ENCODE results near the gene BCL11A. TPM values are rescaled to one million over a fixed set of nuclear protein-coding genes. Genes with fewer than 3 reads are reported as not detected.

Gene BCL11A
- total RNA-seq, 1 donor from 2014 or later: 27.1 TPM

DNA sequence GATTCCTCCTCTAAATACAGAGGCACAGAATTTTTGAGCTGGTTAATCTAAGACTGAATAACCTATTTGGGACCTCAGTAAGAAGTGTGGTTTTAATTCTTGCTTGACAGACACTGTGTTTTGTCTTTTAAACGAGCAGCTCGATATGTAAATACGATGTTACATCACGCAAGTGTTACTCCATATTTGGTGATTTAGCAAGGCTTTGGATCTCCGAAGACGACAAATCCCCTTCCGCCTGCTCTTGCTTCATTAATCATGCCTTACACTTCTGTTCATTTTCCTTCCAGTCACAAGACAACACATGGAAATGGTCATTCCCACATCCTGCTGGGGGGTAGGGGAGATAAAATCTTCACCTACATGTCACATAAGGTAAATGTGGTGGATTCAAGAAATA lies 9.4 kb downstream of the BCL11A start:
- no peaks in the 10 kb centered on the region for H3K9me3 ChIP-seq (replicated peaks)
- intact Hi-C loops (cut with micrococcal nuclease): no loop called here
- TF ChIP-seq, protein P1, sequence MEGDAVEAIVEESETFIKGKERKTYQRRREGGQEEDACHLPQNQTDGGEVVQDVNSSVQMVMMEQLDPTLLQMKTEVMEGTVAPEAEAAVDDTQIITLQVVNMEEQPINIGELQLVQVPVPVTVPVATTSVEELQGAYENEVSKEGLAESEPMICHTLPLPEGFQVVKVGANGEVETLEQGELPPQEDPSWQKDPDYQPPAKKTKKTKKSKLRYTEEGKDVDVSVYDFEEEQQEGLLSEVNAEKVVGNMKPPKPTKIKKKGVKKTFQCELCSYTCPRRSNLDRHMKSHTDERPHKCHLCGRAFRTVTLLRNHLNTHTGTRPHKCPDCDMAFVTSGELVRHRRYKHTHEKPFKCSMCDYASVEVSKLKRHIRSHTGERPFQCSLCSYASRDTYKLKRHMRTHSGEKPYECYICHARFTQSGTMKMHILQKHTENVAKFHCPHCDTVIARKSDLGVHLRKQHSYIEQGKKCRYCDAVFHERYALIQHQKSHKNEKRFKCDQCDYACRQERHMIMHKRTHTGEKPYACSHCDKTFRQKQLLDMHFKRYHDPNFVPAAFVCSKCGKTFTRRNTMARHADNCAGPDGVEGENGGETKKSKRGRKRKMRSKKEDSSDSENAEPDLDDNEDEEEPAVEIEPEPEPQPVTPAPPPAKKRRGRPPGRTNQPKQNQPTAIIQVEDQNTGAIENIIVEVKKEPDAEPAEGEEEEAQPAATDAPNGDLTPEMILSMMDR (IDR thresholded peaks at IDR 0.05; ENCODE audit: borderline replicate concordance): no peak
- peaks cover 83% of the 10 kb centered on the region for H3K27me3 ChIP-seq (ENCODE audit: low read depth)
- no peak overlapping the region for H3K4me3 ChIP-seq
- H3K36me3 ChIP-seq: no peaks in the 10 kb centered on the region
- DNase-seq: no peak
- H3K4me1 ChIP-seq: peaks cover 61% of the 10 kb centered on the region
- H3K27ac ChIP-seq (replicated peaks): peak overlapping the region; percentile 87

DNA sequence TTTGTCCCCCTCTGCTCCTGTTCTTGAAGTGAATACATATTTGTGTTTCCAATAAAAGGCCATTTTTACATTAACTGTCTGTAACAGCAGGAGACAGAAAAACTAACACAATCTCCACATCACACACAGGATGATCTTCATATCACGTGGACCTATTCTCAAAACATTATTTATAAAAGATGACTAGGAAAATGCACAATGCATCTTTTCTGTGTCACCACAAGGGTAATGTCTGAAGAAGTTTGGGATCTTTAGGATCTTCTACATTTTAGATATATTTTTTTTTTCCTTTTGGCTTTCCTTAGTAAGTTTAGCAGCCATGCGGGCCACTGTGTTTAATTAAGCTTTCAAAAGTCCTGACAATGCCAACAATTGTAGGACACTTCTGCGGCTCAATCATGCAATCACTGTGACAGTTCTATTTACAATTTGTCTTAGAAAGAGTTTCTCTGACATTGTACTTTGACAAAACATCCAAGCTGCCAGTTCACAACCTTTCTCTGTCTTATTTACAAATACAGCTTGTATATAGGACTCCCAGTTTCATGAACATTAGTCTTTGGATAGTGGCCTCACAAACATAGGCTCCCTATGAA lies 12.3 kb downstream of the BCL11A start:
- no peaks in the 10 kb centered on the region for H3K36me3 ChIP-seq
- no peak overlapping the region for H3K4me3 ChIP-seq
- H3K9me3 ChIP-seq (replicated peaks): no peaks in the 10 kb centered on the region
- H3K27ac ChIP-seq (replicated peaks): peak overlapping the region; percentile 11
- peaks cover 75% of the 10 kb centered on the region for H3K27me3 ChIP-seq (ENCODE audit: low read depth)
- H3K4me1 ChIP-seq: peaks cover 77% of the 10 kb centered on the region
- intact Hi-C loops (cut with micrococcal nuclease): no loop called here
- no peak for DNase-seq
- TF ChIP-seq, protein P1 (IDR thresholded peaks at IDR 0.05; ENCODE audit: borderline replicate concordance): no peak

DNA sequence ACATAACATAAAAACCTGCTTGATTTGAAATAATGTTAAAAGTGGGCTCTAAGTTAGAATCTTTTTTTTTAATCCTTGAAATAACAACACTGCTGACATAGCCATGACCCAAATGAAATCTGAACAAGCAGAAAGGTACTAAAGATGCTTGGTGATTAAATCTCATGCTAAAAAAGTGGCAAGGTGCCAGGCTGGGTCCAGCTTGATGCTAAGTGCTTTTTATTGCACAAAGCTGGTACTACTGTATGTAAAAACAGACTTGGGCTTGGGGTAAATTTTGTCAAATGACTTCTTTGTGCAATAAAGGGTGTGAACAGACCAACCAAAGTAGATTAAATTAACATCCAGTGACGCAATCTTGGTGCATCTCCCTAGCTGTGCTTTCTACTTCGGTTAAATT lies 13.4 kb downstream of the BCL11A start:
- Histone ChIP-seq H3K36me3 (no peaks in the 10 kb centered on the region), H3K27me3 (ENCODE audit: low read depth) (peaks cover 74% of the 10 kb centered on the region), H3K9me3 (replicated peaks) (no peaks in the 10 kb centered on the region), H3K27ac (replicated peaks) (no peak overlapping the region), H3K4me3 (no peak overlapping the region), H3K4me1 (peaks cover 82% of the 10 kb centered on the region)
- intact Hi-C loops (cut with micrococcal nuclease): no loop called here
- TF ChIP-seq, protein P1 (IDR thresholded peaks at IDR 0.05; ENCODE audit: borderline replicate concordance): no peak
- no peak for DNase-seq

DNA sequence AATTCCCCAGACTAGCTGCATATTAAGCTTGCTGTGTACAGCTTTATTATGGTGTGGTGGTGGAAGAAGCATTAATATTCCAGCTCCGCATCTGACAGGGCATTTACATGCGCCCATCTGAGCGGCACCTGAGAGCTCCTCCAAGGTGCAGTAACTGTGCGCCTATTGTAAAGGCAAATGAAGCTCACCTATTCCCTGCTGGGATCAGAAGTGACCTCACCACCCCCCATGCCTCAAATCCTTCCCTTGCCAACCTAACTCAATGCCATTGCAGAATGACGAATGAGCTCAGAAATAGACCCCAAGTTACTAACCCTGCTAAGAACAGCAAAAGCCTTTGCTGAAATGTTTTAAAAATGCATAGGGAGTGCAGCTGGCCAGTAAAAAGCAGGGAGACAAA lies 14.3 kb downstream of the BCL11A start:
- no peak for DNase-seq
- no peak overlapping the region for H3K4me3 ChIP-seq
- H3K27ac ChIP-seq (replicated peaks): peak overlapping the region; percentile 27
- H3K9me3 ChIP-seq (replicated peaks): no peaks in the 10 kb centered on the region
- intact Hi-C loops (cut with micrococcal nuclease): no loop called here
- no peaks in the 10 kb centered on the region for H3K36me3 ChIP-seq
- TF ChIP-seq, protein P1 (IDR thresholded peaks at IDR 0.05; ENCODE audit: borderline replicate concordance): no peak
- H3K4me1 ChIP-seq: peaks cover 84% of the 10 kb centered on the region
- peaks cover 72% of the 10 kb centered on the region for H3K27me3 ChIP-seq (ENCODE audit: low read depth)

DNA sequence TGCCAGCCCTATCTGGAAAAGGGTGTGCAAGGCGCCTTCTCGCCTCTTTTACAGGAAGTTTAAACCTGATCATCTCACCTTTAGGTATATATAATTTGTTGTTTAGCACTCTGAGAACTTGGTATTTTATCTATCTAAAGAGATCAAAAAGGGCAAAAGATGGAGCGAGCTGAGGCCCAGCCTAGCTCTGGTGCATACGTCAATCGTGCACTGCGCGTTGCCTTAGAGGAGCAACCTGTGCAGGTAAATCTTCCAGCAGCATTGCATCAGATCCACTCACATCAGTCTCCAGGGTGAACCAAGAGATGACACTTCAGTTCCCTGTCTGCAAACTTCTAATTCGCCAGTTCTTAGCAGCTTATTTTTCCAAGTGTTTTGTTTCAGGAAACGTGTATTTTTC lies 15.4 kb downstream of the BCL11A start:
- Histone ChIP-seq H3K36me3 (no peaks in the 10 kb centered on the region), H3K27me3 (ENCODE audit: low read depth) (peaks cover 64% of the 10 kb centered on the region), H3K27ac (replicated peaks) (peak overlapping the region; percentile 79), H3K4me3 (no peak overlapping the region), H3K9me3 (replicated peaks) (no peaks in the 10 kb centered on the region), H3K4me1 (peaks cover 86% of the 10 kb centered on the region)
- intact Hi-C loops (cut with micrococcal nuclease): no loop called here
- TF ChIP-seq, protein P1 (IDR thresholded peaks at IDR 0.05; ENCODE audit: borderline replicate concordance): no peak
- DNase-seq: no peak

Measured in left ventricle myocardium inferior (tissue), 1 donor.